IMR-90 (cell line): ENCODE measurements around the gene RAB30. TPM values are rescaled to one million over a fixed set of nuclear protein-coding genes. Genes with fewer than 3 reads are reported as not detected.

Source experiments
- microRNA-seq, 2 experiments: library from miRNA; stranded (forward) in 1 of 2; unstranded in 1 of 2; fragments of 10-50 nt in 1 of 2; fragments of <30 nt in 1 of 2; gene quantifications in 1 of 2; microRNA quantifications in 1 of 2; one replicate each; pipeline versions ENCODE3 to v1.1.0; 2013 to 2020; ENCODE audit not compliant: insufficient read depth in 1 of 2, insufficient read length in 1 of 2, unreplicated experiment in 1 of 2
- polyA plus RNA-seq, 3 experiments: library from polyadenylated mRNA; depleted of rRNA; stranded (reverse); fragments of >200 nt; gene quantifications; 2 replicates each; pipeline ENCODE4 v1.2.3, GENCODE V29; 2012; ENCODE audit warnings: low replicate concordance in 1 of 3
- small RNA-seq, 5 experiments: library from RNA; depleted of rRNA; stranded (forward); fragments of <200 nt; gene quantifications; one replicate each; pipeline ENCODE3, GENCODE V24; 2012
- total RNA-seq: library from RNA; depleted of rRNA; stranded (reverse); fragments of >200 nt; gene quantifications from 2 replicates; pipeline ENCODE4 v1.2.3, GENCODE V29; 2012; rRNA removed

Gene RAB30
- total and polyA plus RNA-seq, 2 of the 4 experiments (the other 2 are of a cell fraction), result 7.2 to 25.6 TPM

Small RNA genes lying within 50 kb of the gene (microRNA-seq; reads per million reads assigned to microRNA genes)
- not detected for gene SNORA70E (ENCODE audit: insufficient read depth, insufficient read length)

Small RNA genes lying within 50 kb of the gene (small RNA-seq; reads per million reads assigned to genes)
- gene SNORA70E, result 0 to 0.04 (median 0) reads per million in 5 experiments

Other genes starting within 250 kb of the RAB30 start
- gene PRCP, start 171.5 kb downstream of the RAB30 start, total RNA-seq, result 31.7 TPM in 2 replicates
- gene PRCP, start 171.5 kb downstream of the RAB30 start, polyA plus RNA-seq (2012; rRNA removed), result 56.8 and 64.9 TPM in 2 replicates
- 9.4 and 15.8 TPM in 2 replicates for gene DDIAS, start 170.2 kb downstream of the RAB30 start, total RNA-seq
- gene DDIAS, start 170.2 kb downstream of the RAB30 start, polyA plus RNA-seq (2012; rRNA removed), result 4.3 and 4.6 TPM in 2 replicates
- gene PCF11, start 85.2 kb upstream of the RAB30 start, total RNA-seq, result 26.7 and 34.2 TPM in 2 replicates
- 16.2 and 19.2 TPM in 2 replicates for gene PCF11, start 85.2 kb upstream of the RAB30 start, polyA plus RNA-seq (2012; rRNA removed)
- gene ANKRD42, start 121.8 kb upstream of the RAB30 start, total RNA-seq, result 5.6 and 6.9 TPM in 2 replicates
- 4.2 and 5.2 TPM in 2 replicates for gene ANKRD42, start 121.8 kb upstream of the RAB30 start, polyA plus RNA-seq (2012; rRNA removed)
- gene CCDC90B, start 214.5 kb upstream of the RAB30 start, total RNA-seq, result 43.7 and 63.0 TPM in 2 replicates
- 32.3 and 35.8 TPM in 2 replicates for gene CCDC90B, start 214.5 kb upstream of the RAB30 start, polyA plus RNA-seq (2012; rRNA removed)